ENCODE measurements around the gene WFIKKN2. TPM values are rescaled to one million over a fixed set of nuclear protein-coding genes. Genes with fewer than 3 reads are reported as not detected.

Gene WFIKKN2
- total RNA-seq, 2 donors from 2014 or later, result 0.14 TPM; not detected in 1

DNA sequence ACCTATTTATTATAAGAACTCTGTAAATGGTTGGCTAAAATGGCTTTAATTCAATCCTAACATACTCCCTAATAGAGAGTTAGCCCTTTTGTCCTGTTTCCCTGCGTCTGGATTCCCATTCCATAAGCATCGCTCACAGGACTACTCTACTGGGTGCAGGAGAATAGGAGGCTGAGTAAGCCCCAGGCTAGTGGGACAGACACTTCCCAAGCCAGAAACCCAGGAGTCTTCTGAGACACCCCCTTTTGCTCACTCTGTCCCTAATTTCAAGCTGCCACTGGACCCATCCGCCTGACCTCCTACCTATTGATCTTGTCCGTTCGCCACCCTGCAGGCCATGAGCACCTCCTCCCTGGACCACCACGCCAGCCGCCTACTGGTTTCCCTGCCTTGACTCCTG lies 47.5 kb downstream of the WFIKKN2 start:
- Histone ChIP-seq H3K9me3 (no peaks in the 10 kb centered on the region), H3K27ac (no peak overlapping the region), H3K4me1 (ENCODE audit: control insufficient read depth in 1 of 2, low read depth in 2 of 2) (no peaks in the 10 kb centered on the region), H3K27me3 (replicated peaks; ENCODE audit: insufficient read depth) (no peaks in the 10 kb centered on the region), H3K4me3 (no peak overlapping the region), H3K36me3 (no peaks in the 10 kb centered on the region)
- TF ChIP-seq CTCF (IDR thresholded peaks at IDR 0.05), result no peak
- ATAC-seq (ENCODE audit: insufficient number of reproducible peaks, low FRiP score, low read depth) (no peak), DNase-seq (ENCODE audit: low spot score) (no peak)

GRCh38 chr17:50883850-50884438 lies 48.6 kb downstream of the WFIKKN2 start:
- no peak for ATAC-seq (ENCODE audit: insufficient number of reproducible peaks, low FRiP score, low read depth)
- no peak overlapping the region for H3K4me3 ChIP-seq
- no peaks in the 10 kb centered on the region for H3K4me1 ChIP-seq (ENCODE audit: control insufficient read depth in 1 of 2, low read depth in 2 of 2)
- no peaks in the 10 kb centered on the region for H3K27me3 ChIP-seq (replicated peaks; ENCODE audit: insufficient read depth)
- H3K27ac ChIP-seq, result no peak overlapping the region
- no peak for DNase-seq (ENCODE audit: low spot score)
- TF ChIP-seq CTCF (IDR thresholded peaks at IDR 0.05), result no peak
- H3K36me3 ChIP-seq, result no peaks in the 10 kb centered on the region
- no peaks in the 10 kb centered on the region for H3K9me3 ChIP-seq

- ATAC-seq (ENCODE audit: insufficient number of reproducible peaks, low FRiP score, low read depth), result no peak
- TF ChIP-seq CTCF (IDR thresholded peaks at IDR 0.05), result no peak
- Histone ChIP-seq H3K9me3 (no peaks in the 10 kb centered on the region), H3K4me3 (no peak overlapping the region), H3K4me1 (ENCODE audit: control insufficient read depth in 1 of 2, low read depth in 2 of 2) (no peaks in the 10 kb centered on the region), H3K27ac (no peak overlapping the region), H3K27me3 (replicated peaks; ENCODE audit: insufficient read depth) (no peaks in the 10 kb centered on the region), H3K36me3 (no peaks in the 10 kb centered on the region)
- DNase-seq (ENCODE audit: low spot score), result no peak
Observed at GRCh38 chr17:50884439-50885311, 49.3 kb downstream of the WFIKKN2 start.

- Histone ChIP-seq H3K4me3 (no peak overlapping the region), H3K4me1 (ENCODE audit: control insufficient read depth in 1 of 2, low read depth in 2 of 2) (no peaks in the 10 kb centered on the region), H3K36me3 (no peaks in the 10 kb centered on the region), H3K27me3 (replicated peaks; ENCODE audit: insufficient read depth) (no peaks in the 10 kb centered on the region), H3K9me3 (no peaks in the 10 kb centered on the region), H3K27ac (no peak overlapping the region)
- no peak for ATAC-seq (ENCODE audit: insufficient number of reproducible peaks, low FRiP score, low read depth)
- no peak for TF ChIP-seq CTCF (IDR thresholded peaks at IDR 0.05)
- DNase-seq (ENCODE audit: low spot score), result no peak
Observed at GRCh38 chr17:50887705-50888245, 52.4 kb downstream of the WFIKKN2 start.

DNA sequence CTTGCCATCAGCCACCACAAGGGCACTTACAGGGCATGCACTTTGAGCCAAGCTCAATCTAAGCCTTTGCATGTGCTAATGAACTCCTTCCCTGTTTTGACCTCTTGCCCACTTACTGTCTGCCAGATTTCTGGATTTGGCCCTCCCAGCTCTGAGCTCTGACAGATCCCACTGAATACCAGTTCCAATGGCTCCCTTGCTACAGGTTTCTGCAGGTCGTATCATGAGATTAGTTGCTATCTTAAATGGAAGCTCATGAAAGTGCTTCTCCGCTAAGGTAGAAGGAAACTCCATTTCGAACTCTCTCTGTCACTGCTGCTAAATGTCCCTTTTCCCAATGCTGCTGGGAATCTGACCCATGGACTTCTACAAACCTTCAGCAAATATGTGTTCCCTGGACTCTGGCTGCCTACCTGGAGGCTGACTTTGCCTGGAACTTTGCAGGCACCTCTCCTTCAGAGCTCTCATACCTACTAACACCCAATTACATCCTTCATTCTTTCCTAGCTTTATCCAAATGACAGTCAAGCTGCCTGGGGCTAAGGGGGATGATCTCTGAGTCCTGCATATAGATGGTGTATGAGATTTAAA lies 54.2 kb downstream of the WFIKKN2 start:
- no peak for DNase-seq (ENCODE audit: low spot score)
- Histone ChIP-seq H3K4me1 (ENCODE audit: control insufficient read depth in 1 of 2, low read depth in 2 of 2) (no peaks in the 10 kb centered on the region), H3K27me3 (replicated peaks; ENCODE audit: insufficient read depth) (no peaks in the 10 kb centered on the region), H3K27ac (no peak overlapping the region), H3K36me3 (no peaks in the 10 kb centered on the region), H3K9me3 (no peaks in the 10 kb centered on the region), H3K4me3 (no peak overlapping the region)
- no peak for ATAC-seq (ENCODE audit: insufficient number of reproducible peaks, low FRiP score, low read depth)
- no peak for TF ChIP-seq CTCF (IDR thresholded peaks at IDR 0.05)

All from thoracic aorta (tissue), 2 donors.